ENCODE results near the gene ZNF410. TPM values are rescaled to one million over a fixed set of nuclear protein-coding genes. Genes with fewer than 3 reads are reported as not detected.

Gene ZNF410
- total RNA-seq, 1 experiment from 2014 or later, result 28.1 TPM

- no peak overlapping the region for H3T11ph ChIP-seq (ENCODE audit: low read length)
- no peak overlapping the region for H3K9ac ChIP-seq (ENCODE audit: extremely low read depth, insufficient read length, low read length)
- H3K27me3 Mint-ChIP-seq (ENCODE audit: low read depth), result no peaks in the 10 kb centered on the region
- no peak for TF ChIP-seq CTCF (conservative IDR thresholded peaks at IDR 0.05)
- no peak overlapping the region for H3K4me3 Mint-ChIP-seq
- DNase-seq, result no peak
- no peak overlapping the region for H2BK120ac ChIP-seq (ENCODE audit: low read depth, low read length, poor library complexity, severe bottlenecking)
- no peak overlapping the region for H3K56ac ChIP-seq (ENCODE audit: insufficient read length, low read depth, low read length)
- H3K18ac ChIP-seq (ENCODE audit: insufficient read length, low read depth, low read length), result no peak overlapping the region
- no peak overlapping the region for H2AFZ ChIP-seq (ENCODE audit: low read length)
- H3K36me3 Mint-ChIP-seq (ENCODE audit: insufficient read depth in 1 of 3, low read depth in 3 of 3), result peaks cover 0 to 20% (median 12%) of the 10 kb centered on the region in 3 experiments; a peak in 5 of 7 replicates
- H3K27ac ChIP-seq (ENCODE audit: insufficient read length, low read depth, low read length), result no peak overlapping the region
- peaks cover 0 to 3% of the 10 kb centered on the region in 2 experiments; a peak in 1 of 4 replicates for H3K4me1 Mint-ChIP-seq
- H4K8ac ChIP-seq (replicated peaks; ENCODE audit: insufficient read length, low read depth, low read length), result no peak overlapping the region
- no peak overlapping the region for H4K5ac ChIP-seq (ENCODE audit: insufficient read length, low read depth, low read length)
- H3K79me2 ChIP-seq (ENCODE audit: insufficient read depth, low read length), result no peaks in the 10 kb centered on the region
- H2AK5ac ChIP-seq (ENCODE audit: insufficient read length, low read length), result no peak overlapping the region
- H3K4me2 ChIP-seq (ENCODE audit: insufficient read depth, insufficient read length, low read length), result no peak overlapping the region
- no peak overlapping the region for H3K23ac ChIP-seq (ENCODE audit: insufficient read length, low read depth, low read length)
- no peak overlapping the region for H2BK15ac ChIP-seq (ENCODE audit: low read depth, low read length)
- H2BK12ac ChIP-seq (ENCODE audit: insufficient read length, low read depth, low read length), result no peak overlapping the region
- H3K4ac ChIP-seq (ENCODE audit: low read depth, low read length), result no peak overlapping the region
- WGBS (ENCODE audit: extremely low coverage, insufficient read length, low lambda C conversion rate), result no CpG with 5 or more reads among the region's 2 CpGs
- H3K23me2 ChIP-seq (ENCODE audit: insufficient read length, low read depth, low read length, poor library complexity, severe bottlenecking), result no peaks in the 10 kb centered on the region
- no peaks in the 10 kb centered on the region for H3K27me3 ChIP-seq (ENCODE audit: insufficient read depth, low read length)
- no peaks in the 10 kb centered on the region for H3K9me3 Mint-ChIP-seq
- H3K79me1 ChIP-seq (ENCODE audit: insufficient read depth, low read depth, low read length, poor library complexity, severe bottlenecking), result no peaks in the 10 kb centered on the region
- H3K14ac ChIP-seq (ENCODE audit: insufficient read depth, low read length), result no peak overlapping the region
- peak overlapping the region in 1 of 3 experiments; percentile 66; a peak in 1 of 7 replicates for H3K27ac Mint-ChIP-seq
- H3K9me3 ChIP-seq (ENCODE audit: control insufficient read depth, low read depth, low read length), result no peaks in the 10 kb centered on the region
- no peaks in the 10 kb centered on the region for H3K4me1 ChIP-seq (ENCODE audit: insufficient read depth, low read length)
- H2BK20ac ChIP-seq (ENCODE audit: low read depth, low read length, poor library complexity, severe bottlenecking), result no peak overlapping the region
- H2BK5ac ChIP-seq (ENCODE audit: insufficient read length, low read length), result no peak overlapping the region
- no peaks in the 10 kb centered on the region for H4K20me1 ChIP-seq (ENCODE audit: control insufficient read depth, insufficient read depth, insufficient read length)
- no peak overlapping the region for H4K91ac ChIP-seq (ENCODE audit: insufficient read length, low read depth, low read length)
Measured at GRCh38 chr14:73973497-73973896, 86.8 kb downstream of the ZNF410 start.
